K562 (cell line): Measurements from ENCODE around the gene ANXA3. TPM values are rescaled to one million over a fixed set of nuclear protein-coding genes. Genes with fewer than 3 reads are reported as not detected.

Experiments
- CAMTA2 ChIP-seq: fragments of 250-450 bp; sonication (Bioruptor Pico); conservative IDR thresholded peaks from 2 replicates; pipeline ENCODE4 v1.5.1; 2022
- CBFA2T3 ChIP-seq: fragments of 450-650 bp; IDR thresholded peaks from 2 replicates; pipeline ENCODE4 v1.6.1; 2017
- CEBPG ChIP-seq, 3 experiments: fragments of 200-800 bp in 1 of 3; sonication (Bioruptor generic) in 1 of 3; sonication (generic) in 1 of 3; formaldehyde crosslinking in 1 of 3; IDR thresholded peaks in 2 of 3; conservative IDR thresholded peaks in 1 of 3; 2 replicates each; pipeline versions ENCODE4 v1.6.1 to v1.8.0; 2016 to 2022; ENCODE audit warnings: missing compliant biosample characterization in 2 of 3, missing genetic modification characterization in 2 of 3, mild to moderate bottlenecking in 1 of 3, missing genetic modification reagents in 1 of 3
- GABPA ChIP-seq: fragments of 200-800 bp; sonication (Bioruptor generic); conservative IDR thresholded peaks from 2 replicates; pipeline ENCODE4 v1.6.1; 2016; ENCODE audit warnings: low read depth, missing genetic modification characterization, missing compliant biosample characterization
- KAT8 ChIP-seq: fragments of 450-650 bp; IDR thresholded peaks from 2 replicates; pipeline ENCODE4 v1.6.1; 2016; ENCODE audit warnings: low read depth, mild to moderate bottlenecking
- MYC ChIP-seq, 2 experiments: fragments of 250-450 bp in 1 of 2; sonication (Bioruptor Pico) in 1 of 2; IDR thresholded peaks; 2 replicates each; pipeline versions ENCODE4 v1.5.1 to v1.6.1; 2012 to 2021; ENCODE audit warnings: low read depth in 2 of 2, borderline replicate concordance in 1 of 2, improper control_type of control experiment in 1 of 2, low read length in 1 of 2, mild to moderate bottlenecking in 1 of 2, moderate library complexity in 1 of 2
- NCOA2 ChIP-seq, 2 experiments: fragments of 450-650 bp; IDR thresholded peaks; 2 replicates each; pipeline ENCODE4 v1.6.1; 2018; ENCODE audit warnings: mild to moderate bottlenecking in 2 of 2, moderate library complexity in 1 of 2; ENCODE audit not compliant: partially characterized antibody in 2 of 2
- NFIC ChIP-seq: fragments of 450-650 bp; IDR thresholded peaks from 2 replicates; pipeline ENCODE4 v1.6.1; 2017; ENCODE audit warnings: mild to moderate bottlenecking, inconsistent platforms
- NFRKB ChIP-seq: fragments of 450-650 bp; IDR thresholded peaks from 2 replicates; pipeline ENCODE4 v1.6.1; 2016; ENCODE audit warnings: low read depth
- PCBP1 ChIP-seq: fragments of 200-400 bp; formaldehyde crosslinking; IDR thresholded peaks from 2 replicates; pipeline ENCODE4 v1.6.1; 2018; ENCODE audit warnings: mild to moderate bottlenecking, low read depth, low read length; ENCODE audit not compliant: poor library complexity, severe bottlenecking
- RBM39 ChIP-seq: fragments of 200-400 bp; formaldehyde crosslinking; optimal IDR thresholded peaks from 2 replicates; pipeline ENCODE3; 2018; ENCODE audit warnings: low read depth, low read length
- SMAD4 ChIP-seq: fragments of 250-450 bp; sonication (Bioruptor Pico); conservative IDR thresholded peaks from 2 replicates; pipeline ENCODE4 v1.8.0; 2021; ENCODE audit warnings: inconsistent platforms, mild to moderate bottlenecking, moderate library complexity
- TSC22D4 ChIP-seq: fragments of 450-650 bp; IDR thresholded peaks from 2 replicates; pipeline ENCODE4 v1.6.1; 2016; ENCODE audit warnings: missing genetic modification characterization, missing biosample characterization, control low read depth
- ZBED1 ChIP-seq: IDR thresholded peaks from 2 replicates; pipeline ENCODE4 v1.6.1; 2014
- ZFPM2 ChIP-seq: fragments of 250-450 bp; sonication (Bioruptor Pico); IDR thresholded peaks from 2 replicates; pipeline ENCODE4 v1.5.1; 2022; ENCODE audit warnings: mild to moderate bottlenecking
- ZNF354B ChIP-seq: fragments of 250-450 bp; sonication (Bioruptor Pico); IDR thresholded peaks from 2 replicates; pipeline ENCODE4 v1.4.0; 2020
- ZNF507 ChIP-seq: conservative IDR thresholded peaks from 2 replicates; pipeline ENCODE4 v1.6.1; 2017; ENCODE audit warnings: missing genetic modification characterization, missing compliant biosample characterization
- ZSCAN32 ChIP-seq: fragments of 450-650 bp; formaldehyde crosslinking; IDR thresholded peaks from 2 replicates; pipeline ENCODE4 v1.4.0; 2020; ENCODE audit warnings: mild to moderate bottlenecking, moderate library complexity
- polyA plus RNA-seq, 8 experiments: library from polyadenylated mRNA; depleted of rRNA in 4 of 8; stranded (reverse) in 5 of 8; unstranded in 3 of 8; fragments of >200 nt; fragmentation: Nextera tagmentation in 2 of 8; fragmentation: Illumina TruSeq in 1 of 8; extraction: Ambion mirVana in 2 of 8; extraction: Trizol in 1 of 8; gene quantifications; 2 replicates each; pipeline versions ENCODE4 v1.2.1 to v1.2.3, GENCODE V29; 2011 to 2014; ENCODE audit warnings: inconsistent platforms in 1 of 8, missing spikeins in 1 of 8
- total RNA-seq, 7 experiments: library from RNA; depleted of rRNA in 6 of 7; stranded (reverse); fragments of >200 nt in 6 of 7; fragmentation: Illumina TruSeq in 2 of 7; extraction: Trizol in 2 of 7; gene quantifications; 2 replicates each; pipeline versions ENCODE4 v1.2.1 to v1.2.3, GENCODE V29; 2011 to 2021; ENCODE audit warnings: low replicate concordance in 1 of 7
- TF ChIP-seq, protein P1 (sequence below), 2 experiments: fragments of 450-650 bp in 1 of 2; sonication (generic) in 1 of 2; formaldehyde crosslinking in 1 of 2; IDR thresholded peaks in 1 of 2; conservative IDR thresholded peaks in 1 of 2; 2 replicates each; pipeline versions ENCODE4 v1.6.1 to v1.8.1; 2016 to 2023; ENCODE audit warnings: mild to moderate bottlenecking in 2 of 2, moderate library complexity in 2 of 2, inconsistent platforms in 1 of 2, missing genetic modification reagents in 1 of 2
- TF ChIP-seq, protein P2 (sequence below): fragments of 250-450 bp; sonication (Bioruptor Pico); IDR thresholded peaks from 2 replicates; pipeline ENCODE4 v1.4.0; 2020; ENCODE audit warnings: mild to moderate bottlenecking, moderate library complexity
- TF ChIP-seq, protein P3 (sequence below), 2 experiments: IDR thresholded peaks; 2 replicates each; pipeline ENCODE4 v1.6.1; 2011; ENCODE audit warnings: borderline replicate concordance in 1 of 2, control low read depth in 1 of 2, low read depth in 1 of 2, low read length in 1 of 2, mild to moderate bottlenecking in 1 of 2, mixed read lengths in 1 of 2, moderate library complexity in 1 of 2; ENCODE audit not compliant: insufficient read depth in 1 of 2, insufficient read length in 1 of 2, poor library complexity in 1 of 2, severe bottlenecking in 1 of 2; ENCODE audit errors: extremely low read depth in 1 of 2
- TF ChIP-seq, protein P4 (sequence below): fragments of 450-650 bp; IDR thresholded peaks from 2 replicates; pipeline ENCODE4 v1.6.1; 2016

The ANXA3 gene
- total and polyA plus RNA-seq, 9 of the 15 experiments (the other 6 are each of a cell fraction or from before 2014, with no cell fraction given) = 6.3 to 15.5 (median 9.8) TPM

DNA sequence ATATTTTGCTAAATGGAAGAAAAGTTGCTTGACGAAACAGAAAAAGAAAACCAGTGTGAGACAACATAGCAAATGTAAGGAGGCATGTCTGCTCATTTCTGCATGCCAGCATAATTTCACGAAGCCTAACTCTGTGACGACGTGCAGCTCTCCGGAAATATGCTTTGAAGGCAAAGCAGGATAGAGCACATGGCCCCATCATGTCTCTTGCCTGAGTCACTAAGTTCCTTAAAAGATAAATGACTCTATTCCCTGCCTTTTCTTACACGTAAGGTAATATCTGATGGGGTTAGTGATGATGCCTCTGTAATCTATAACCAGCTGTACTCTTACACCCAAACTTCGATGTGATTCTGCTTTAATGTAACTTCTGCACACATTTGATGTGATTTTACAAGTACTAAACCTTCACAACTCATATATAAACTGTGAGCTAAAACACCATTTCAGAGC, 64.5 kb downstream of the ANXA3 start (continued):
- TF ChIP-seq ZNF354B (CRISPR knock-in tag) = no peak
- no peak for TF ChIP-seq NCOA2 (IDR thresholded peaks at IDR 0.05; ENCODE audit: partially characterized antibody in 2 of 2)
- no peak for TF ChIP-seq PCBP1
- TF ChIP-seq RBM39 = no peak
- TF ChIP-seq CAMTA2 (CRISPR knock-in tag) = 0 out of 2 replicates have a peak, but pooled peaks have one; percentile 10
- TF ChIP-seq, protein P1, sequence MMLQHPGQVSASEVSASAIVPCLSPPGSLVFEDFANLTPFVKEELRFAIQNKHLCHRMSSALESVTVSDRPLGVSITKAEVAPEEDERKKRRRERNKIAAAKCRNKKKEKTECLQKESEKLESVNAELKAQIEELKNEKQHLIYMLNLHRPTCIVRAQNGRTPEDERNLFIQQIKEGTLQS (IDR thresholded peaks at IDR 0.05) = 0 out of 2 replicates have a peak, but pooled peaks have one; percentile 51
- TF ChIP-seq, protein P1 (CRISPR knock-in tag; conservative IDR thresholded peaks at IDR 0.05) = no peak
- TF ChIP-seq CBFA2T3 = peak; percentile 59
- no peak for TF ChIP-seq TSC22D4 (tag)
- TF ChIP-seq ZFPM2 = no peak
- TF ChIP-seq, protein P2, sequence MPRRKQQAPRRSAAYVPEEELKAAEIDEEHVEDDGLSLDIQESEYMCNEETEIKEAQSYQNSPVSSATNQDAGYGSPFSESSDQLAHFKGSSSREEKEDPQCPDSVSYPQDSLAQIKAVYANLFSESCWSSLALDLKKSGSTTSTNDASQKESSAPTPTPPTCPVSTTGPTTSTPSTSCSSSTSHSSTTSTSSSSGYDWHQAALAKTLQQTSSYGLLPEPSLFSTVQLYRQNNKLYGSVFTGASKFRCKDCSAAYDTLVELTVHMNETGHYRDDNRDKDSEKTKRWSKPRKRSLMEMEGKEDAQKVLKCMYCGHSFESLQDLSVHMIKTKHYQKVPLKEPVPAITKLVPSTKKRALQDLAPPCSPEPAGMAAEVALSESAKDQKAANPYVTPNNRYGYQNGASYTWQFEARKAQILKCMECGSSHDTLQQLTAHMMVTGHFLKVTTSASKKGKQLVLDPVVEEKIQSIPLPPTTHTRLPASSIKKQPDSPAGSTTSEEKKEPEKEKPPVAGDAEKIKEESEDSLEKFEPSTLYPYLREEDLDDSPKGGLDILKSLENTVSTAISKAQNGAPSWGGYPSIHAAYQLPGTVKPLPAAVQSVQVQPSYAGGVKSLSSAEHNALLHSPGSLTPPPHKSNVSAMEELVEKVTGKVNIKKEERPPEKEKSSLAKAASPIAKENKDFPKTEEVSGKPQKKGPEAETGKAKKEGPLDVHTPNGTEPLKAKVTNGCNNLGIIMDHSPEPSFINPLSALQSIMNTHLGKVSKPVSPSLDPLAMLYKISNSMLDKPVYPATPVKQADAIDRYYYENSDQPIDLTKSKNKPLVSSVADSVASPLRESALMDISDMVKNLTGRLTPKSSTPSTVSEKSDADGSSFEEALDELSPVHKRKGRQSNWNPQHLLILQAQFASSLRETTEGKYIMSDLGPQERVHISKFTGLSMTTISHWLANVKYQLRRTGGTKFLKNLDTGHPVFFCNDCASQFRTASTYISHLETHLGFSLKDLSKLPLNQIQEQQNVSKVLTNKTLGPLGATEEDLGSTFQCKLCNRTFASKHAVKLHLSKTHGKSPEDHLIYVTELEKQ (CRISPR knock-in tag) = no peak
- TF ChIP-seq, protein P3, sequence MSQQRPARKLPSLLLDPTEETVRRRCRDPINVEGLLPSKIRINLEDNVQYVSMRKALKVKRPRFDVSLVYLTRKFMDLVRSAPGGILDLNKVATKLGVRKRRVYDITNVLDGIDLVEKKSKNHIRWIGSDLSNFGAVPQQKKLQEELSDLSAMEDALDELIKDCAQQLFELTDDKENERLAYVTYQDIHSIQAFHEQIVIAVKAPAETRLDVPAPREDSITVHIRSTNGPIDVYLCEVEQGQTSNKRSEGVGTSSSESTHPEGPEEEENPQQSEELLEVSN (IDR thresholded peaks at IDR 0.05; ENCODE audit: borderline replicate concordance in 1 of 2, extremely low read depth in 1 of 2, insufficient read depth in 1 of 2, insufficient read length in 1 of 2, low read depth in 1 of 2, low read length in 1 of 2, poor library complexity in 1 of 2, severe bottlenecking in 1 of 2) = peak; percentile 42 to 85
- no peak for TF ChIP-seq KAT8
- no peak for TF ChIP-seq ZBED1
- TF ChIP-seq NFRKB = 0 out of 2 replicates have a peak, but pooled peaks have one; percentile 36
- TF ChIP-seq, protein P4, sequence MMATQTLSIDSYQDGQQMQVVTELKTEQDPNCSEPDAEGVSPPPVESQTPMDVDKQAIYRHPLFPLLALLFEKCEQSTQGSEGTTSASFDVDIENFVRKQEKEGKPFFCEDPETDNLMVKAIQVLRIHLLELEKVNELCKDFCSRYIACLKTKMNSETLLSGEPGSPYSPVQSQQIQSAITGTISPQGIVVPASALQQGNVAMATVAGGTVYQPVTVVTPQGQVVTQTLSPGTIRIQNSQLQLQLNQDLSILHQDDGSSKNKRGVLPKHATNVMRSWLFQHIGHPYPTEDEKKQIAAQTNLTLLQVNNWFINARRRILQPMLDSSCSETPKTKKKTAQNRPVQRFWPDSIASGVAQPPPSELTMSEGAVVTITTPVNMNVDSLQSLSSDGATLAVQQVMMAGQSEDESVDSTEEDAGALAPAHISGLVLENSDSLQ = peak; percentile 39; the same call in 1 of the 2 replicates
- TF ChIP-seq SMAD4 (CRISPR knock-in tag) = peak; percentile 77
- peak; percentile 64 for TF ChIP-seq GABPA (tag)
- TF ChIP-seq ZNF507 (tag) = no peak
- no peak for TF ChIP-seq CEBPG (CRISPR knock-in tag; IDR thresholded peaks at IDR 0.05)
- TF ChIP-seq CEBPG (tag; conservative IDR thresholded peaks at IDR 0.05 in 1 of 2, IDR thresholded peaks at IDR 0.05 in 1 of 2) = no peak
- TF ChIP-seq MYC (IDR thresholded peaks at IDR 0.05; ENCODE audit: low read depth, low read length) = peak; percentile 90
- TF ChIP-seq MYC (CRISPR knock-in tag; IDR thresholded peaks at IDR 0.05; ENCODE audit: borderline replicate concordance, low read depth) = no peak
- no peak for TF ChIP-seq ZSCAN32 (CRISPR knock-in tag)
- no peak for TF ChIP-seq NFIC
